Measurements from ENCODE around the gene CHMP3.

DNA sequence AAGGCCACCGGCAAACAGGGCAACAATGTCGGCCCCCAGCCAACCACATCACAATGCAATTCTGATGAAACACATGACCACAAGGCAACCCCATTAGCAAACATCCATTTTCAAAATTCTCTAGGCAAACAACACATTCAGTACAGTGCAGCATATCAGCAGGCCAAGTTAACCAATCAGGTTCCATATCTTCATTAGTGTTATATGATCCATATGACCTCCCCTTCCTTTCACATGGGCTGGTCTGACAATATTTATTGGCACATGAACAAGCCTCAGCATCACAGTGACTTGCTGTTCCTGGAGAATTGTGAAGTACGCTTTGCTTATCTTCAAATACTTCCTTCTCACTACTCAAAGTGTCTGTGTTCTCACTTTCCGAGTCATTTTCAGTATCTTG, 40.7 kb upstream of the CHMP3 start:
- TF ChIP-seq, protein P1, sequence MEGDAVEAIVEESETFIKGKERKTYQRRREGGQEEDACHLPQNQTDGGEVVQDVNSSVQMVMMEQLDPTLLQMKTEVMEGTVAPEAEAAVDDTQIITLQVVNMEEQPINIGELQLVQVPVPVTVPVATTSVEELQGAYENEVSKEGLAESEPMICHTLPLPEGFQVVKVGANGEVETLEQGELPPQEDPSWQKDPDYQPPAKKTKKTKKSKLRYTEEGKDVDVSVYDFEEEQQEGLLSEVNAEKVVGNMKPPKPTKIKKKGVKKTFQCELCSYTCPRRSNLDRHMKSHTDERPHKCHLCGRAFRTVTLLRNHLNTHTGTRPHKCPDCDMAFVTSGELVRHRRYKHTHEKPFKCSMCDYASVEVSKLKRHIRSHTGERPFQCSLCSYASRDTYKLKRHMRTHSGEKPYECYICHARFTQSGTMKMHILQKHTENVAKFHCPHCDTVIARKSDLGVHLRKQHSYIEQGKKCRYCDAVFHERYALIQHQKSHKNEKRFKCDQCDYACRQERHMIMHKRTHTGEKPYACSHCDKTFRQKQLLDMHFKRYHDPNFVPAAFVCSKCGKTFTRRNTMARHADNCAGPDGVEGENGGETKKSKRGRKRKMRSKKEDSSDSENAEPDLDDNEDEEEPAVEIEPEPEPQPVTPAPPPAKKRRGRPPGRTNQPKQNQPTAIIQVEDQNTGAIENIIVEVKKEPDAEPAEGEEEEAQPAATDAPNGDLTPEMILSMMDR (IDR thresholded peaks at IDR 0.05; ENCODE audit: borderline replicate concordance, extremely low read depth, low read length, poor library complexity, severe bottlenecking): no peak
- no peak for TF ChIP-seq EZH2 (IDR thresholded peaks at IDR 0.05; ENCODE audit: borderline replicate concordance, low read depth, low read length, severe bottlenecking)
